HepG2 (cell line): ENCODE results near the gene SERPINA3. TPM values are rescaled to one million over a fixed set of nuclear protein-coding genes. Genes with fewer than 3 reads are reported as not detected.

Experiments used
- FOXO1 ChIP-seq: sonication (generic); formaldehyde crosslinking; IDR thresholded peaks from 2 replicates; pipeline ENCODE4 v1.4.0; 2020; ENCODE audit warnings: missing genetic modification reagents
- GATAD1 ChIP-seq: IDR thresholded peaks from 2 replicates; pipeline ENCODE4 v1.6.1; 2016; ENCODE audit warnings: missing genetic modification reagents, missing compliant biosample characterization
- GTF3A ChIP-seq: sonication (generic); formaldehyde crosslinking; conservative IDR thresholded peaks from 2 replicates; pipeline ENCODE4 v1.4.0; 2020; ENCODE audit warnings: mild to moderate bottlenecking, missing genetic modification reagents
- KLF6 ChIP-seq: IDR thresholded peaks from 2 replicates; pipeline ENCODE4 v1.8.0; 2016; ENCODE audit warnings: missing biosample characterization, missing genetic modification reagents
- NBN ChIP-seq: fragments of 450-650 bp; conservative IDR thresholded peaks from 2 replicates; pipeline ENCODE4 v1.6.1; 2017
- PAX8 ChIP-seq: sonication (generic); formaldehyde crosslinking; IDR thresholded peaks from 2 replicates; pipeline ENCODE4 v1.8.0; 2022; ENCODE audit warnings: mild to moderate bottlenecking, missing genetic modification reagents, borderline replicate concordance
- RBFOX2 ChIP-seq: fragments of 200-400 bp; formaldehyde crosslinking; IDR thresholded peaks from 2 replicates; pipeline ENCODE4 v1.6.1; 2017; ENCODE audit warnings: low read depth, mild to moderate bottlenecking, low read length
- SALL2 ChIP-seq: sonication (generic); formaldehyde crosslinking; IDR thresholded peaks from 2 replicates; pipeline ENCODE4 v1.8.1; 2023; ENCODE audit warnings: mild to moderate bottlenecking, missing genetic modification reagents, inconsistent platforms
- SIN3B ChIP-seq: fragments of 150-350 bp; IDR thresholded peaks from 2 replicates; pipeline ENCODE4 v1.6.1; 2014; ENCODE audit warnings: low read length
- SIX1 ChIP-seq: sonication (generic); formaldehyde crosslinking; IDR thresholded peaks from 2 replicates; pipeline ENCODE4 v1.4.0; 2020; ENCODE audit warnings: missing genetic modification reagents, borderline replicate concordance
- SKIL ChIP-seq: sonication (generic); formaldehyde crosslinking; IDR thresholded peaks from 2 replicates; pipeline ENCODE4 v1.8.0; 2022; ENCODE audit warnings: missing genetic modification reagents, mild to moderate bottlenecking, moderate library complexity, borderline replicate concordance
- TRIM22 ChIP-seq: fragments of 450-650 bp; IDR thresholded peaks from 2 replicates; pipeline ENCODE4 v1.6.1; 2017
- ZBTB4 ChIP-seq: sonication (generic); formaldehyde crosslinking; IDR thresholded peaks from 2 replicates; pipeline ENCODE4 v1.4.0; 2020; ENCODE audit warnings: missing genetic modification reagents, mild to moderate bottlenecking, borderline replicate concordance
- ZNF282 ChIP-seq: fragments of 450-650 bp; IDR thresholded peaks from 2 replicates; pipeline ENCODE4 v1.6.1; 2018; ENCODE audit not compliant: partially characterized antibody
- ZNF558 ChIP-seq: sonication (generic); formaldehyde crosslinking; IDR thresholded peaks from 2 replicates; pipeline ENCODE4 v1.9.0; 2022; ENCODE audit warnings: mild to moderate bottlenecking, missing genetic modification reagents, borderline replicate concordance
- ZNF616 ChIP-seq: sonication (generic); formaldehyde crosslinking; IDR thresholded peaks from 2 replicates; pipeline ENCODE4 v1.5.0; 2020; ENCODE audit warnings: low read depth, mild to moderate bottlenecking, missing genetic modification reagents
- ZNF800 ChIP-seq: sonication (generic); formaldehyde crosslinking; IDR thresholded peaks from 2 replicates; pipeline ENCODE4 v1.4.0; 2020; ENCODE audit warnings: missing genetic modification reagents
- ZNF839 ChIP-seq: sonication (generic); formaldehyde crosslinking; IDR thresholded peaks from 2 replicates; pipeline ENCODE4 v1.4.0; 2020; ENCODE audit warnings: missing genetic modification reagents, mild to moderate bottlenecking, borderline replicate concordance
- polyA plus RNA-seq, 8 experiments: library from polyadenylated mRNA; depleted of rRNA in 3 of 8; stranded (reverse) in 7 of 8; unstranded in 1 of 8; fragments of >200 nt; fragmentation: Illumina TruSeq in 4 of 8; extraction: Trizol in 4 of 8; gene quantifications; 2 replicates each; pipeline versions ENCODE4 v1.2.1 to v1.2.3, GENCODE V29; 2011 to 2016; ENCODE audit warnings: low read depth in 4 of 8, missing spikeins in 1 of 8, mixed read lengths in 1 of 8; ENCODE audit not compliant: insufficient read depth in 1 of 8
- total RNA-seq, 5 experiments: library from RNA; depleted of rRNA; stranded (reverse); fragments of >200 nt; fragmentation: Illumina TruSeq; extraction: Trizol; gene quantifications; 2 replicates each; pipeline ENCODE4 v1.2.3, GENCODE V29; 2016; ENCODE audit warnings: low read depth in 1 of 5

SERPINA3 gene
- total and polyA plus RNA-seq, 2 of the 13 experiments (the other 11 are each of a cell fraction or from before 2014, with no cell fraction given): 825 to 2,200 TPM

- TF ChIP-seq SIX1 (CRISPR knock-in tag) (no peak), ZNF839 (CRISPR knock-in tag) (no peak), SIN3B (no peak), TRIM22 (no peak), GATAD1 (CRISPR knock-in tag) (no peak), SALL2 (no peak), NBN (no peak), ZNF558 (CRISPR knock-in tag) (no peak), PAX8 (CRISPR knock-in tag) (no peak), ZNF800 (CRISPR knock-in tag) (no peak), RBFOX2 (0 out of 2 replicates have a peak, but pooled peaks have one; percentile 19), ZBTB4 (CRISPR knock-in tag) (0 out of 2 replicates have a peak, but pooled peaks have one; percentile 24), FOXO1 (CRISPR knock-in tag) (no peak), SKIL (CRISPR knock-in tag) (no peak), GTF3A (no peak), KLF6 (CRISPR knock-in tag) (no peak), ZNF616 (CRISPR knock-in tag) (peak; percentile 95), ZNF282 (no peak)
Observed at GRCh38 chr14:94583557-94583956, 28.6 kb upstream of the SERPINA3 start (continued).
